KMS-11 (cell line): ENCODE measurements around the gene RPP25L.

Experiments
- H2AFZ ChIP-seq: fragments of 200-600 bp; sonication (generic); 2 replicates; pipeline ENCODE4 v1.6.1; 2016; ENCODE audit warnings: antibody characterized with exemption, mixed run types, low read depth
- H3K27ac ChIP-seq: fragments of 200-600 bp; sonication (generic); 2 replicates; pipeline ENCODE4 v1.6.1; 2016; ENCODE audit warnings: mild to moderate bottlenecking, mixed run types
- H3K27me3 ChIP-seq: fragments of 200-600 bp; sonication (generic); 2 replicates; pipeline ENCODE4 v1.6.1; 2017; ENCODE audit warnings: mild to moderate bottlenecking, low read depth, mixed run types, moderate library complexity; ENCODE audit not compliant: insufficient read depth
- H3K36me3 ChIP-seq: fragments of 200-600 bp; sonication (generic); 2 replicates; pipeline ENCODE4 v1.6.1; 2017; ENCODE audit warnings: mild to moderate bottlenecking, mixed run types; ENCODE audit not compliant: insufficient read depth
- H3K4me1 ChIP-seq: fragments of 200-600 bp; sonication (generic); 2 replicates; pipeline ENCODE4 v1.6.1; 2016; ENCODE audit warnings: mild to moderate bottlenecking, low read depth, mixed run types; ENCODE audit not compliant: poor library complexity, severe bottlenecking
- H3K4me2 ChIP-seq: fragments of 200-600 bp; sonication (generic); 2 replicates; pipeline ENCODE4 v1.7.0; 2016; ENCODE audit warnings: mild to moderate bottlenecking, mixed run types
- H3K4me3 ChIP-seq: fragments of 200-600 bp; sonication (generic); IDR thresholded peaks from 2 replicates; pipeline ENCODE4 v1.6.1; 2017; ENCODE audit warnings: low read depth, low read length, mixed read lengths; ENCODE audit not compliant: insufficient read depth
- H3K79me2 ChIP-seq: fragments of 200-600 bp; sonication (generic); 2 replicates; pipeline ENCODE4 v1.6.1; 2016; ENCODE audit warnings: low read depth, mixed run types; ENCODE audit not compliant: insufficient read depth
- H3K9ac ChIP-seq: fragments of 200-600 bp; sonication (generic); 2 replicates; pipeline ENCODE4 v1.6.1; 2016; ENCODE audit warnings: mild to moderate bottlenecking, mixed run types
- H4K20me1 ChIP-seq: fragments of 200-600 bp; sonication (generic); 2 replicates; pipeline ENCODE4 v1.6.1; 2016; ENCODE audit warnings: mild to moderate bottlenecking, mixed run types; ENCODE audit not compliant: insufficient read depth
- CTCF ChIP-seq: fragments of 200-600 bp; sonication (generic); conservative IDR thresholded peaks from 2 replicates; pipeline ENCODE4 v1.6.1; 2017; ENCODE audit warnings: low read depth, mild to moderate bottlenecking, antibody characterized with exemption, low read length, moderate library complexity, mixed read lengths

Gene RPP25L

GRCh38 chr9:34572092-34572491 is 39.8 kb downstream of the RPP25L start:
- Histone ChIP-seq H3K4me3 (no peak overlapping the region), H3K9ac (no peak overlapping the region), H3K36me3 (no peaks in the 10 kb centered on the region), H3K4me2 (no peak overlapping the region), H4K20me1 (no peaks in the 10 kb centered on the region), H3K4me1 (no peaks in the 10 kb centered on the region), H2AFZ (no peak overlapping the region), H3K27ac (no peak overlapping the region), H3K27me3 (peaks cover 52% of the 10 kb centered on the region), H3K79me2 (no peaks in the 10 kb centered on the region)
- no peak for TF ChIP-seq CTCF

GRCh38 chr9:34571481-34571810 is 40.5 kb downstream of the RPP25L start:
- Histone ChIP-seq H2AFZ (no peak overlapping the region), H4K20me1 (no peaks in the 10 kb centered on the region), H3K4me3 (no peak overlapping the region), H3K79me2 (no peaks in the 10 kb centered on the region), H3K9ac (no peak overlapping the region), H3K4me1 (no peaks in the 10 kb centered on the region), H3K27ac (no peak overlapping the region), H3K4me2 (no peak overlapping the region), H3K27me3 (peaks cover 48% of the 10 kb centered on the region), H3K36me3 (no peaks in the 10 kb centered on the region)
- no peak for TF ChIP-seq CTCF

- Histone ChIP-seq H2AFZ (no peak overlapping the region), H3K27me3 (peaks cover 43% of the 10 kb centered on the region; the same call in 1 of the 2 replicates), H3K79me2 (no peaks in the 10 kb centered on the region), H3K4me3 (no peak overlapping the region), H3K4me2 (no peak overlapping the region), H3K9ac (no peak overlapping the region), H3K36me3 (no peaks in the 10 kb centered on the region), H4K20me1 (no peaks in the 10 kb centered on the region), H3K4me1 (no peaks in the 10 kb centered on the region), H3K27ac (no peak overlapping the region)
- TF ChIP-seq CTCF, result no peak
These were observed 41.0 kb downstream of the RPP25L start for GRCh38 chr9:34570809-34571480.

GRCh38 chr9:34570376-34570775 is 41.5 kb downstream of the RPP25L start:
- Histone ChIP-seq H3K4me1 (no peaks in the 10 kb centered on the region), H3K27me3 (peaks cover 40% of the 10 kb centered on the region; the same call in 1 of the 2 replicates), H3K79me2 (no peaks in the 10 kb centered on the region), H3K9ac (no peak overlapping the region), H3K27ac (no peak overlapping the region), H3K4me2 (no peak overlapping the region), H4K20me1 (no peaks in the 10 kb centered on the region), H2AFZ (no peak overlapping the region), H3K36me3 (no peaks in the 10 kb centered on the region), H3K4me3 (no peak overlapping the region)
- TF ChIP-seq CTCF, result no peak
